ENCODE data around the gene ACYP1.

ACYP1 gene

DNA sequence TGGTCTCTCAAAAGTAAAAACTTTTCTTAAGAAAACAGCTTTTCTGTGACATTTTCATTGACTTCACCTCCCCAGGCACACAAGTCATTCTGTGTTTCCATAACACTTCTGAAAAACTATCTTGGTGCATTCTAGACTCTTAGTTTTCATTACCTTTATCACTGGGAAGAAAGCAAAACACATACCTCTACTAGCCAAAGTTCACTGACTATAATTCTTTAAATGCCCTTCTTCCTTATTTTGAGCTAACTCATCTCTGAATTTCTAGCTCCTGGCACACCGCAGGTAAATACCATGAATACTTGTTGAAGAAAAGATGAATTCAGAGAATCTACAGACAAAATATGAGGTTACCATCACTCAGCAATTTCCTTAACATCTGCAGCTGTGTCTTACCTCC lies 33.7 kb downstream of the ACYP1 start:
- no peak for DNase-seq

DNA sequence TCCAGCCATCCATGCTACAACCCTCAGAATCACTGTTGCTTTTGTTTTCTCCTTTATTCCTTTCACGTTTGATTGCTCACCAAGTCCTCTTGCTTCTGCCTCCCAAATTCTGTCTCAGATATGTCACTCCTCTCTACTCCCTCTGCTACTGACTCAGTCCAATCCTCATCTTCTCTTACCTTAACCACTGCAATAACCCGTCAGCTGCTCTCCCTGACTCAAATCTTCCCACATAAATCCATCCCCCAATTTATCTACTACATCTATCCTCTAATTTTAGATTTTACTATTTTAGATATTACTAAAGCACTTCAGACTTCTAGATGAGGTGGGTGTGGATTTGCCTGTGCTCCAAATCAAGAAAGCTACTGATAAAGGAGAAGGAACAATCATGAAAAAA lies 37.9 kb downstream of the ACYP1 start:
- DNase-seq, result no peak

DNA sequence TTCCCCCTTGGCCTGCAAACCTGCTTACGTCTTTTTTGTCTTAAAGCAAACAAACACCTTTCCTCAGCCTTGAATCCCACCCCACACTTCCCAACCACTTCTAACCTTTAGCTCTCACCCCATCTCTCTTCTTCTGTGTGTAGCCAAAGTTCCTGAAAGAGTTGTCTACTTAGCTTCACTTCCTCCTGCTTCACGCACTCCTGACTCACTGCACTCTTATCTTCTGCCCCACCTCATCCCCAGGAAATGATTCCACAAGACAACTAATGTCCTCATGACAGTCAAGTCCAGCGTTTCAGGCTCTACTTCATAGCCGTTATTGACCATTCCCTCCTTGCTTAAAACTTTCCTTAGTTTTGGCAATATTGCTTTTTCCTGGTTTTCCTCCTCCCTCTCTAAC lies 38.7 kb downstream of the ACYP1 start:
- no peak for DNase-seq

DNA sequence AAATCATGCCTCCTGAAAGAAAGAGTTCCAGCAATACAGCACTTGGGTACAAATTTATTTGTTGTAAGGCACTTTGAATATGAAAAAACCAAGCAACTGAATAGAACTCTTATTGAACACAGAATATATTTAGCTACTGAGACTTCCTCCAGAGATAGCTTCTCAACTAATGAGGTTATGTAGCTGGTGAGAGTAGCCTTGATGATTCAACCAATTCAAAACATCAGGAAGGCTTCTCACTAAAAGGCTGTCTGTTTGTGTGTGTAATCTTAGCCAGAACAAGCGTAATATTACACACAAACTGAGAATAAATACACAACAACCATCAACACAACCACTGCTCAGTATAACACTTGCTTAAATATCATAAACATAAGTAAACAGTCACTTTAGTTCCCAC lies 40.7 kb downstream of the ACYP1 start:
- no peak for DNase-seq

DNA sequence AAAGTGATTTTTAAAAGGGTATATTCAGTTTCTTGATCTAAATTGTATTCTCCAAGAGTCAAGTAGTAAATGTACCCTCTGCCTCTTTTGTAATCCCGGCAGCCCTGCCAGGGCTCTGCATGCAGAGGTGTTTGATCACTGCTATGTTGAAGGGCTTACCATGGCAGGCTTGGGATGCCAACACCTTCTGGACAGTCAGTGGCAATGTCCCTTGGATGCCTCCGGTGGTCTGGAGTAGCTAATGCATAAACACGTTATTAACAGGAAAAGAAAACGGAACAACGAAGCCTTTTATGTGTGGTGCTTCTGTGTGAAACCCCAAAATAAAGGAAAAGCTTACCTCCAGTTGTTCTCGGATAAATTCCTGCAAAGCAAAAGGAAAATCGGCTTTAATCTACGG lies 41.2 kb downstream of the ACYP1 start:
- peak in 1 of 2 experiments; percentile 2 for DNase-seq

DNA sequence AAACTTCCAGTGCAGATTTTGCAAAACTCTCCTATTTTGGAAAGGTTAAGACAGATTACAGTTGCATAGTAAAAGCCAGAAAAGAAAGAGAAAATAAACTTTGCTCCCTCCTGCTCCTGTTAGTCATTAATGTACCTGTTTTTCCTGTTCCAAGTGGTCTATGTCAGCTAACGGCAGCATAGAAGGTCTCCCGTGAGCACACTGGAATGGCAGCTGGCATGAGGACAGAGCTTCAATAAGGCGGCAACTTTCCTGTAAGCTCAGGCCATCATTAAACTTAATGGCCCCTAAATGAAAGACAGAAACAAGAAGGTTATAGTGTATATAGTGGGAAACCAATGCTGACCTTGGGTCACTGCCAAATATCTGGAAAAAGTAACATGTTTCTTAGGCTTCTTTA lies 45.1 kb downstream of the ACYP1 start:
- no peak for DNase-seq

DNA sequence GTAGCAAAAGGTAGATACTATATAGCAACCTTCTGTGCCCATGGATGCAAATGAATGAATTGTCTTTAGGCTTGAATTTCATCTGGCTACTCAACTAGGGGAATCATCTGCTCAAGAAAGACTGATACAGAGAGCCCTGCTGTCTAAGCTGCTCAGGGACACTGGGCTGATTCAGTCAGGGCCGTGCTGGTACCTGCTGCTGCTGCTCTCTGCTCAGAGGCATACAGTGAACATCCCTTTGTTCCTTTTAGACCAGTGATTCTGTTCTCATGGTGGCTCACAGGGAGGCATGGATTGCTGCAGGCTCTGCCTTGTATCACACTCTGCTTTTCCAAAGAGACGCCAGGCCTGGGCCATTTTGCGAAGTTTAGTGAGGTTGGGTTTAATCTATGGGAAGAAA lies 47.0 kb downstream of the ACYP1 start:
- DNase-seq, result no peak

DNA sequence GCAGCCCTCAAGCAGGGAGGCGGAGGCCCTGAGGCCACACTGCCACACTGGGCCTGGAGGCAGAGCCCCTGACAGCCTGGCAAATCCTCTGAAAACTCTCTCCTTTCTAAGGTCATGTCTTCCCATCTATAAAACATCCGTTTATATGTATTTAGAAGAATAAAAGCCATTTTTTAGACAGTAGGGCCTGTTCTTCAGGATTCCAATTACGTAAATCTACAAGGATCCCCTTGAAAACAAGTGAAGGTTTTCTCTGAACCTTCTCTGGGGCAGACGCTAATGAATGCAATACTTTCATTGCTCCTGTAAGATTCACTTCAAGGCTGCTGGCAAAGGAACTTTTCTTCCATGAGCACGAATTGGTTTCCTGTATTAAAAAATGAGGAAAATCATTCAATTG lies 48.3 kb downstream of the ACYP1 start:
- DNase-seq, result no peak

DNA sequence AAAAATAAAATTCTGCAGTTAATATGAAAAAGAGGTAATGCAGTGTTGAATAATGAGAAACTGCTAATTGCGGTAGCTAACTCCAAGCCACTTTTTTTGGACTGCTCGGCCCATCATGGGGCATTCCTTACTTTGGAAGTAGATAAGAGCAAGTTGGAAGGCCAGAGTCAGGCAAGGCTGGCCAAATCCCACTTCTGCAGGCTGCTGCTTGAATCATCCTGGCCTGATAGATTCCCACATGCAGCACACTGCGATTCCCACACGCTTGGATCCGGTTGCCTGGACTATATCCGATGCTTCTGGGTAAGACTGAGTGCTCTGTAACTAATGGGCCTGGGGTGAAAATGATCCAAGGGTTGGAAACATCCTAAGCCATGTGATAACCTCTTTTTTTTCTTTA lies 50.5 kb downstream of the ACYP1 start:
- no peak for DNase-seq

DNA sequence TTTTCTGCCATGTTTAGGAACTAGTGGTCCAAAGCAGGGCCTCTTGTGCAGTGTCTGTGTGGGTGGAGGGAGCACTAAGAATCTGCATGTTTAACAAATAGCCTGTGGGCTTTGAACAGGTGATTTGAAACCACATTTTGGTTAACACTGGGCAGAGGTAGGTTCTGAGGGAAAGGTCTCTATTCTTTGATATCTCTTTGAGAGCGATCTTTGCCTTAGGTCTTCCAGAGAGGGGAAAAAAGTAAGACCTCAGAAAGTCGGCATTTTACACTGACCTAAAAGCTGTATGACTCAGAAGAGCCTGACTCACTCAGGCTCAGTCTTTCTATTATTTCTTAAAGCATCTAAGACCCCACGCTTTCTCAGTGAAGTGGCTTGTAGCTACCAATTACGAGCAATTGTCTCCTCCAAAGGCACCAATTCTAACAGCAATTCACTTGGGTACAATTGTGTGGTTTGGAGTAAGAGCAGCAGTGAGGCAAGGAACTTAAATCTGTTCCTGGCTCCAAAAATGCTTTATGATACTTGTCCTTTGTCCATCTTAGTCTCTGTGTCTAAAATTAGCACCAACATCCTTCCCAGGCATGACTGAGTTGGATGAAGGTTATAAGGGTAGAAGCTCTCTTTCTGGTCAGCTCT lies 52.3 kb downstream of the ACYP1 start:
- no peak for DNase-seq

DNA sequence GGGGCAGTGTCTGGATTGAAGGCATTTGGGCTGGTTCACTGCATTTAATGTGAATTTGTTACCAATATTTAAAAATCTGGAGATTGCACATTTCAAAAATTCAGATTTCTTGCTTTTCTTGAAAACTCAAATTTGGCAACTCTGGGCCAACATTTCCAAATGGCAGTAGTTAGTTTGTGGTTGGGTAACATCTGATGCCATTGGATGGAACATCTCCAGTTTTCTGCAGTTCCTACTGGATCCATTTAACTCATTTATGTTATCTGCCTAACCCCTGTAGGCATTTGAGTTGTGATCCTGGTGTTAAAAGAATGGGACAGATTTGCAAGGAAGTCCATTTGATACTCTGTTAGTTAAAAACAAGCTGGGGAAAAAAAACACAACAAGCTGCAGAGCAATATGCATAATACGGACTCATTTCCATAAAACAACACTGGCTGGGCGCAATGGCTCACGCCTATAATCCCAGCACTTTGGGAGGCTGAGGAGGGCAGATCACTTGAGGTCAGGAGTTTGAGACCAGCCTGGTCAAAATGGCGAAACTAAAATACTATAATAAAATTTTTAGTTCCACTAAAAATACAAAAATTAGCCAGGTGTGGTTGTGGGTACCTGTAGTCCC lies 53.2 kb downstream of the ACYP1 start:
- DNase-seq, result peak; percentile 12 to 23

DNA sequence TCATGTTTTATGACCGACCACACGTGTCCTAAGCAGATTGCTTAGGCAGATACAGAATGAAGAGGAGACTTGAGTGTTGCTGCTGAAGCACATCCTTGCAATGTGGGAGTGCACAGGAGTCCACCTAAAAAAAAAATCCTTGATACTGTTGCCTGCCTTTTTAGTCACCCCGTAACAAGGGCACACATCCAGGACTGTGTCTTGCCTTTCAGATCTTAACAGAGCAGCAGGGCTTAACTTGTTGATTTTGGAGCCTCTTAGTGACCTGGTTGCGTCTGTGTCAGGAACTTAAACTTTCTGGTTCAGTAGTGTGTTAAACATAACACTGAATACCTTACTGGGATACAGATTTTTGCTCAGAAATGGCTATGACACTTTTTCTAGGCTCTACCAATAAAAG lies 54.6 kb downstream of the ACYP1 start:
- DNase-seq, result no peak

DNA sequence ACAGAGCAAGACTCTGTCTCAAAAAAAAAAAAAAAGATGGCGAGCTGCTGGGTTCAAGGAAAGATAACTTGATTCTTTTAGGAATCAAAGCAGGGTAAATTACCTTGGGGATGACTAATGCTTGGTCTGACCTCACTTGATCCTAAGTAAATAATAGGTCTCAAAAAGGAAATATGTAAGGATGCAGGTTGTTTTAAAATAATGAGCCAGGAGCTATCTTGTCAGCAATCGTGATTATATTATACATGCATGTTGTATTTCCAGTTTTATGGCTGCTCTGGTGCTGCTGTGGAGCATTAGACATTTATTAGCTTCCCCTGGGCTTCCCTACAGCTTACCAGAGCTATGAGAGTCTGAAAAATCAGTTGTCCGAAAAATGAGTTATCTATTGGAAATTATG lies 58.5 kb downstream of the ACYP1 start:
- no peak for DNase-seq

DNA sequence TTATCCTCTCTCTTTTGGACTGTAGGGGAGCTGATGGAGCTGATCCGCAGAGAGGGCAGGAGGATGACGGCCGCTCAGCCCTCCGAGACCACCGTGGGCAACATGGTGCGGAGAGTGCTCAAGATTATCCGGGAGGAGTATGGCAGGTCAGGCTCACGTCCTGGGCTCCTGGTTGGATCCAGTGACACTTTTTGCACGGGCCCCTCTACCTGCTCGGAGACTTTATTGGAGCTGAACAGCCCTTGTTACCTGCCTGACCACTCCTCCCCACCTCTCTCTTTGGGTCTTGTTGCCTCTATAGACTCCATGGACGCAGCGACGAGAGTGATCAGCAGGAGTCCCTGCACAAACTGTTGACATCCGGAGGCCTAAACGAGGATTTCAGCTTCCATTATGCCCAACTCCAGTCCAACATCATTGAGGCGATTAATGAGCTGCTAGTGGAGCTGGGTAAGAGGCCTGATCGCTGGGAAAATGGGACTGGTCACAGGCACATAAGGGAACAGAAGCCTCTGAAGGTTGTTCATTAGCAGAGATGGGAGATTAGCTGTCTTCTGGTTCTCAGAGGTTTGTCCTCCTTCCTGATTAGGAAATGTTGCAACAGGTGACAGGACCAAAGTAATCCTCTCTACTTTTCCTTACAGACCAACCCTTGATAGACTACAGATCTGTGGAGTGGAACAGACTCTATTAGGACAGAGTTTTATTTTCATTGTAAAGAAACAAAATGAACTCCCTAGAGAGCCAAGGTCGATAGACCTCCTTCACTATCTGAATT lies 60.4 kb downstream of the ACYP1 start:
- DNase-seq, result no peak

All from AML-193 (cell line).